HG03460 (cell line): ENCODE measurements around the gene VWA7.
"Not testable (repeated sequence)": the region's sequence is repeated elsewhere in the genome, so short reads cannot be mapped to it uniquely, and the experiment has no call there.

ENCODE experiments used
- ATAC-seq: cut with Tn5 transposase; IDR thresholded peaks from one replicate; pipeline ENCODE4 v1.9.1; 2021; ENCODE audit not compliant: unreplicated experiment

Gene VWA7

DNA sequence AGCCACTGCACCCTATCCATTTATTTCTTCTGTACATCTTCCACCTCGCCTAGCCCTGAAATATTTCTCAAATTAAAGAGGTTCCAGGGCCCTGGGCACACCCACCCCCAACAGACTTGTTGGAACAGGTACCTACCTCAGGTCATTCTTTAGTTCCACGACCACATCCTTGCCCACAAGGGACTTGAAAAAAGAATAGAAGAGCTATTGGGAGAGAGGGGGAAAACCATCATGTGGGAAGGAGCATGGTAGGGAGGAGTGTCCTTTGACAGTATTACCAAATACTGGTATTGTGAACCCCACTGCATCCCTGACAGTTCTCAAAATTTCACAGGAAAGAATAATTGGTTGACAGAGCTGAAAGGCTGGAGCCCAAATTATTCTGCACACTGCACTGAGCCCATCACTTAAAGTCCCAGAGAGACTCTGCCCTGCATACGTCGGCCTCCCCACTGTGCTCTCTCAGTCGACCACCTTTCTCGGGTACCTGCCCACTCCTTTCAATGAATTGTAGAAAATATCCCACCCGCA, 28.9 kb upstream of the VWA7 start:
- ATAC-seq: peak; percentile 15

DNA sequence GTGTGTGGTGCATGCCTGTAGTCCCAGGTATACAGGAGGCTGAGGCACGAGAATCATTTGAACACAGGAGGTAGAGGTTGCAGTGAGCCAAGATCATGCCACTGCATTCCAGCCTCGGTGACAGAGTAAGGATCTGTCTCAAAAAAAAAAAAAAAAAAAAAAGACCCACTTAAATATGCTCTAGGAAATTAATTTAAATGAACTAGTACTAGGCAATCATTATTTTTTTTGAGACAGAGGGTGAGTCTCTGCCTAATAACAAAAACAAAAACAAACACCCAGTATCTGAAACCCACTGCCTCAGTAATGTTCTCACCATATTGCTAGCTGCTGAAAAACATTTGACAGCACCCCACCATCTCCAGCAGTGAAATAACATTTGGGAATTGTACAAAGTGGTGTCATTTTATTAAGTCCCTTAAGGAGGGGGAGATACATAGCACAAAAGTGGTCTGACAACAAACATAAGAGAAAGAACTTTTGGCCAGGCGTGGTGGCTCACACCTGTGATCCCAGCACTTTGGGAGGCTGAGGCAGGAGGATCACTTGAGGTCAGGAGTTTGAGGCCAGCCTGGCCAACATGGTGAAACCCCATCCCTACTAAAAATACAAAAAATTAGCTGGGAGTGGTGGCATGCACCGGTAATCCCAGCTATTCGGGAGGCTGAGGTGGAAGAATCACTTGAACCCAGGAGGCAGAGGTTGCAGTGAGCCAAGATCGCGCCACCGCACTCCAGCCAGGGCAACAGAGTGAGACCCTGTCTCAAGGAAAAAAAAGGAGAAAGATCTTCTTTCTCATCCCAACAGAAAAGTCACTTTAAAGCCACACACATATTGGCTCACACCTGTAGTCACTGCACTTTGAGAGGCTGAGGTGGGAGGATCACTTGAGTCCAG, 24.2 kb upstream of the VWA7 start:
- not testable (repeated sequence) for ATAC-seq

DNA sequence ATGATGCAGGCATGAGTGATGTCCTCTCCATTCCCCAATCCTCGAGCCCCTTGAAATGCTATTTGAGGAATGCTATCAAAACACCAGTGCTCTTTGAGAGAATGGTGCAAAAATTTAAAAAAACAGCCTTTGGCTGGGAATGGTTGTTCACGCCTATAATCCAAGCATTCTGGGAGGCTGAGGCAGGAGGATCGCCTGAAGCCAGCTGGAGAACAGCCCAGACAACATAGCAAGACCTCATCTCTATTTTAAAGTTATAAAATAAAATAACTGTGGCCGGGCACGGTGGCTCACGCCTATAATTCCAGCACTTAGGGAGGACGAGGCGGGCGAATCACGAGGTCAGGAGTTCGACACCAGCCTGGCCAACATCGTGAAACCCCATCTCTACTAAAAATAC, 22.7 kb upstream of the VWA7 start:
- no peak for ATAC-seq

DNA sequence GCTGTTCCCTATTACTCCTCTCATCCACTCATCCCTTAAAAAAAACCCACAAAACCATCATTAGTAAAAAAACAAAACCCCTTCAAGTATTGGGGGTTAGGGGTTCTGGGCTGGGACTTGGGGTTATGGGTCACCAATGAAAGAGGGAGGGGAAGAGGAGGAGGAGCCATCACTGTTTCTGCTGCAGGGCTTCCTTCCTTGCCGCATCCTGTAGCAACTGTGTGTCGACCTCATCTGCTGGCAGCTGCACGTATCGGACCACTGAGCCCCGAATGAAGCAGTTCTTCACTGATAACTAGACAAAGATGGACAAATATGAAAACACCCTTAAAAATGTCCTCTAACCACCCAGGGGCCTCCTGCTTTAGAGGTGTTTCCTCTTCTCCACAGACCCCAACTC, 20.5 kb upstream of the VWA7 start:
- ATAC-seq: no peak

DNA sequence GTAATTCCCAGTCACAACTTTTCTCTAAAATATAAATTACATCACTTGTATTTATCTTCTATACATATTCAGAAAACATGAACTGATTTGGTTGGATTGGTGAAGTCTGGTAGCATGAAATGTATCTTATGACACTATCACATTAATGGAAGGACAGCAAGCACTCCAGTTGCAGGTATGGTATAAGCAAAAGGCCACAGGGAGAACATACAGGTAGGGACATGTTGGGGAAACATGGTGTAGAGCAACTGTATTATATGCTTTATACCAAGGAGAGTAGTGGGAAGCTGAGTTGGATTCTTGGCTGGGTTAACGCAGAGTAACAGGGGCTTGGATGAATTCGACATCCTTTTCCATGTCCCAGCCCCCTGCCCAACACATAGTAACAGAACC, 19.9 kb upstream of the VWA7 start:
- ATAC-seq: no peak

DNA sequence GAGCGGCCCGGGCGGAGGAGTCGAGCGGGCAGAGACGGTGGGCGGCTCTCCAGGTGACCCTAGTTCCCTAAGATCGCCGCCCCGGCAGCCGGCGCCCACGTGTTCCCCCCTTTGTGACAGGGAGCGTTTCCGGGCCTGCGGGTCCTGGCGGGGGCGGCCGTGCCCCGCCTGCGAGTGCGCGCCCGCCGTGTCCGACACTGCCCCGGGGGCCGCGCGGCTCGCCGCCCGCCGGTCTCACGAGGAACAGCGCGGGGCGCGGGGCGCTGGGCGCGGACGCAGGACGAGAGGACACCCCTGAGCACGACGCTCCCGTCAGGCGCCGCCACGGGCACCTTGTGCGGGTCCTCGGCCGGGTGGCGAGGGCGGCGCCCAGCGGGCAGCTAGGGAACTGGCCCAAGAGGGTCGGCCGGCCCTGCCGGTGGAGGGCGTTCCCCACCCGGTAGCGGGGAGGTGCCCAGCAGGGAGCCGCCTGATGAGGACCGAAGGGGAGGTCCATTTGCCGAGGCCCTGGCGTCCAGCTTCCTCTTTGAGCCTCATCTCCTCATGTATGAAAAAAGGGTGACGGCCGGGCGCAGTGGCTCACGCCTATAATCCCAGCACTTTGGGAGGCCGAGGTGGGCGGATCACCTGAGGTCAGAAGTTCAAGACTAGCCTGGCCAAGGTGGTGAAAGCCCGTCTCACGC, 18.6 kb upstream of the VWA7 start, which contains the start of gene VARS1:
Gene VARS1, minus strand, starts transcription at position 137 of the 683 bp plus-strand sequence. CDS start 535 bp downstream, outside the sequence.
- ATAC-seq: no peak

DNA sequence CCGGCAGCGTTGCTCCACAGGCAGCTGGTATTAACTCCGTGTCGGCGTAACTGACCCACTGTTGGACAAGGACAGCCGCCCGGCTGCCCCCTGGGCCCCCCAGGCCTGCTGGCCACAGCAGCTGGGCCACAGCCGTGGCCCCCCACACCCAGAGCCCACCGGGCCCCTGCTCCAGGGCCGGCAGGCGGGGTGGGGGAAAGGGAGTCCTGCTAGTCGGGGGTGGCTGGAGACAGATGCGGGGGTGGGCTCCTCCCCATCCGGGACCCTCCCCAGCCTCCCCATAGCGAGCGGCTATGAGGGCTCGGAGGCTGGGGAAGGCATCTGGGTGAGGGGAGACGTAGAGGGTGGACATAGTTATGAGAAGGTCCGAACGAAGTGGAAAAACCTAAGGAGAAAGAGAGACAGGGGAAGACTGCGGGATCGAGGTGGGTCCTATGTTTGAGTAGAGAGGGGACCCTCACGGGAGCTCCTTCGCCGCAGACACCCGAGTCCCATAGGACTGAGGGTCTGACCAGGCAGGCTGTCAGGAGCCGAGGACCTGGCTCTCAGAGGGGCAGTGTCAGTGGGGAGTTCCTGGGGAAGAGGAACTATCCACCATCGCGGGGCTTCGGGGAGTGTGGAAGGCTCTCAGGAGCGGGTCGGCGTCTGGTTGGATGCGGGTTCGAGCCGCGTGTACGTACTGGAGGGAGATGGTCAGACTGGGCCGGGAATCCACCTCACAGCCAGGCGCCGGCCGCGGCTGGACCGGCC, 17.9 kb upstream of the VWA7 start:
- no peak for ATAC-seq

DNA sequence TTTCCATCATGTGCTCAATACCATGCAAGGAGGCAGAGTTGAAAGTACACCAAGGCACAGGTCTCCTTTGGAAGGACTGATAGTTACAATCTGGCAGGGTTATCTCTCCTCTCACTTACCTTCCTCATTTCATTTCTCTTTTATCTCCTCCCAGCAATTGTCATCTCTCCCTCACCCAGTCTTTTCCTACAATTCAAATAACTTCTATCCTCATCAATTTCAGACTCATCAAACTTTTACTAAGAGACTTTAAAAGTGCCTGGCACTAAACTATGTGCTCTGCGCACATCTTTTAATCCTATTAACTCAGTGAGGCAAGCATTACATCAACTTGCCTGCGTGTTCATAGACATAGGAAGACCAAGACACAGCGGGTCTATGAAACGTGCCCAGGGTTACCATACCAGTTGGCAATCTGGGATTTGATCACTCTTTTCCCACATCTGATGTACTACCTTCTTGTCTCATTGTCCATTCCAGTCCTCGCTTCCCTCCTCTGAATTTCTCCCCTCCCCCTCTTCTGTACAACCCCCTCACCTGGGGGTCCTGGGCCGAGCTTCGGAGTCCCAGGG, 17.3 kb upstream of the VWA7 start:
- ATAC-seq: no peak

DNA sequence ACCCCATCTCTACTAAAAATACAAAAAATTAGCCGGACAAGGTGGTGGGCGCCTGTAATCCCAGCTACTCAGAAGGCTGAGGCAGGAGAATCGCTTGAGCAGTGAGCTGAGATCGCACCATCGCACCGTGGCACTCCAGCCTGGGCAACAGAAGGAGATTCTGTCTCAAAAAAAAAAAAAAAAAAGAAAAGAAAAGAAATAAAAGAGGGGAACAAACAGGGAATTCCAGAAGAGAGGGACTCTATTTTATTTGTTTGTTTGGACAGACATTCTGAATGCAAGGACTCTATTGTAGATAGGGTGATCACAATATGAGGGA, 16.8 kb upstream of the VWA7 start:
- ATAC-seq: not testable (repeated sequence)

DNA sequence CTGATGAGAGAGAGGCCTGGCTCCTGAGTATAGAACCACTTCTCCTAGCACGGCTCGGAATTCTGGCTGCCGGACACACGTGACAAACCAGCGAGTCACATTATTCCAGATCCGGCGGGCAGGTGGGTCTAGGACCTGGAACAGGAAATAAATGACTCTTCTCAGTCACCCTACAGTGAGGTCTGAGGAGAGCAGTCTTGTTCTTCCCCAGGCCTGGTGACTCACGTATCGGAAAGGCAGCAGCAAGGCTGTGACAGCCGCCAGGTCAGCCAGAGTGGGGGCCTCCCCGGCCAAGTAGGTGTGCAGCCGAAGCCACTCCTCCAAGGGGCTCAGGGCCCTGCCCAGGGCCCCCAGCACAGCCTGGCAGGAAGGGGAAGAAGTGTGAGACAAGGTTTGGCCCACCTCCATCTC, 15.6 kb upstream of the VWA7 start:
- no peak for ATAC-seq

DNA sequence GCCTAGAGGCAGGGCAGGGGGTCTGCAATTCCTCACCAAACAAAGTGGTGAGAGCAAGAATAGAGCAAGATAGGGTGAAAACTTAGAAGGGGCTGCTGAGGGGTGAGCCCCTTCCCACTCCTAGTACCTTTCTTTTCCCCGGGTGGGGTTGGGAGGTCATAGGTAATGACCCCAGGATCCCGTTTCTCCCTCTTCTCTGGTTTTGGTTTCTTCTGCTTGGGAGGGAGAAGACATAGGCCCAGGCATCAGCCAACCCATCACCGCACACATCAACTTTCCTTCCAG, 14.9 kb upstream of the VWA7 start:
- ATAC-seq: no peak

DNA sequence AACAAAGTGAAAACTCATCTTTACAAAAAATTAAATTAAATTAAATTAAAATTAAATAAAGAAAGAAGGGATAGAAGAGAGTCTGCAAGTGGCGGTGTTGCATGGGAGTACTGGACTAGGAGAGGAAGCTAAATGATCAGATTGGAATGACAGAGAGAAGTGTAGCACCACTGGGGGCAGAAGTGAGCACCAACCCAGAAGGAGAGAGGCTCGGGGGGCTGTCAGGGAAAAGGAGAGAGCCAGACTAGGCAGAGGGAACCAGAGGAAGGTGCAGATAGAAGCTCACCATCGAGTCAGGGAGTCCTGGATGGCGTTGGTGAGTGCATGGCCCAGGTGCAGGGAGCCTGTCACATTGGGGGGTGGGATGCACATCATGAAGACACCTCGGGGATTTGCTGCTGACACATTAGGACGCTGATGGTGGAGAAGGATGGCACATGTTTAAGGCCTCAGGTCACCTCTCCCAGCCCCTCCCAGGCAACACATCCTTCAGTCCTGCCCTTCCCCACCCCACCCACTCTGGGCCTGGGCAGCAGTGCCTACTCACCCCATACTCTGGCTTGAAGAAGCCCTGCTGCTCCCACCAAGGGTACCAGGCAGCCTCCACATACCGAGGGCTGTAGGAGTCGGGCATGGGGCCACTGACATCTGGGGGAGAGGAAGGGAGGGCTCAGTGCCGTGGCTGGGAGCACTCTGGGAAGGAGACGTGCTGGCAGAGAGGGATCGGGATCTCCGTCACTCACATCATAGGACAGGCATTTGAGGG, 14.4 kb upstream of the VWA7 start:
- no peak for ATAC-seq

DNA sequence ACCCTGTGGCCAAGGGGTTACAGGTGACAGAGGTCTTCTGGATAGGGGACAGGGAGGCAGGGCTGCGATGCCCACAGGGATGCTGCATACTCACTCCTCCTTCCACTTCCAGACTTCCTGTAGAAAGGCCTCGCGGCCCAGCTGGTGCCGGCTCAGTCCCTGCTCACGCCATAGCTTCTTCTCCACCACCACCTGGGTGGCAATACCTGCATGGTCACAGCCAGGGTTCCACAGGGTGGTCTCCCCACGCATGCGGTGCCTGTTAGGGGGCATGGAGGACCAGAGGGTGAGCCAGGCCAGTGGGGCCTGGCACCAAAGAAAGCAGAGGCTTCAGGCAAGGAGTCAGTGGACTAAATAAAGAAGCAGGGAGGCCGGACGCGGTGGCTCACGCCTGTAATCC, 8.3 kb upstream of the VWA7 start:
- ATAC-seq: no peak

DNA sequence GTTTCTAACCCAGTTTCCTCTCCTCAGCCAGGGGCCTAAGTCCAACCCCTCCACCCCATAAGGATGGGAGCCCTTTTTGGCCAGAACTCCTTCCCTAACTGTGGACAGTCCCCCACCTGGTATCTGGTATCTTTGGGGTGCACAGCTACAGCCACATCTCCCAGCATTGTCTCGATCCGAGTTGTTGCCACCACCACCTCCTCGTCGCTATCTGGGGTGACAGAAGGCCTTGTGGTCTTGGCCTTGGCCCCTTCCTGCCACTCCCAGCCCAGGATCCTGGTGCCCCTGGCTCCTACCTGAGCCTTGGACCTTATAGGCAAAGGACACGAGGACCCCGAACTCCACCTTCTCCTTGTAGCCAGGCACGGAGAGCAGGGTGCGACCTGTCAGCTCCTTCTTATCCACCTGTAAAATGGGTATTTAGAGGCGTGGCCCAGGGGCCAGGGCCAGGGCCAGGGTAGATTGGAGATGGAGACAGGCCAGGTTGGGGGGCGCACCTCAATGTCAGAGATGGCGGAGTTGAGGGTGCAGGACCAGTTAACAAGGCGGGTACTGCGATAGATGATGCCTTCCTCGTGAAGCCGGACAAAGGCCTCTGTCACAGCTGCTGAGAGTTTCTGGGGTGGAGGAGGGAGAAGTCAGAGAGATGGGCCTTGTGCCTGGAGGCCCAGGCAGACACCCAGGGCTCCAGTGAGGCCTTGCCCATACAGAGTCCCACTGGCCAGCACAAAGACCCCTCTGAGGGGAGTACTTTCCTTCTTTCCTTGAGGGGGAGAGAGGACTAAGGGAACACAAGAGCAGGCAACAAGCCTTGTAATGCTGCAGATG, 7.2 kb upstream of the VWA7 start:
- ATAC-seq: no peak

DNA sequence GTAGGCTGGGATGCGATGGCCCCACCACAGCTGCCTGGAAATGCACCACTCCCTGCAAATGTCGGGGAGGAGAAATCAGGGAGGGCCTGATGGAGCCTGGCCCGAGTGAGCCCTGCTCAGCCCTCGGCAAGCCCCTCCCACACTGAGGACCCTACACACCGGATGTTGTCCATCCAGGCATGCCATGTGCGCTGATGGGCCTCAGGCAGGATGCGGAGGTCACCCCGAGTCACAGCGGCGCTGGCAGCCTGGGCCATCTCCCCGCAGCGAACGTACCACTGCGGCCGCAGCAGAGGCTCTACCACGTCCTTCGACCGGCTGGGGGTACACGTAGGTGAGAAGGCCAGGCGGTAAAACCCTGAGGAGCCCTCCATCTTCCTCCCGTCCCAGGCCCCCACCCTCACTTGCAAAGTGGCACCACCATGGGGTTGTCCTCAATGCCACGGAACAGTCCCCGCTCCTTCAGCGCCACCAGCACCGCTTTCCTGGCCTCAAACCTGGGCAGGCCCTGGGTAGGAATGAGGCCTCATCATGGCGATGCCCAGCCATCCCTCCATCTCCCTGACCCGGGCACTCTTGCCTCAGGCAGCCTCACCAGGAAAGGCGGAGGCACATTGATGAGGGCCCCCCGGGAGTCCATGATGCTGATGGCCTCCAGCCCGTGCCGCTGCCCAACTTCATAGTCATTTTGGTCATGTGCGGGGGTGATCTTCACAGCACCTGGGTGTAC, 5.2 kb upstream of the VWA7 start:
- ATAC-seq: no peak

DNA sequence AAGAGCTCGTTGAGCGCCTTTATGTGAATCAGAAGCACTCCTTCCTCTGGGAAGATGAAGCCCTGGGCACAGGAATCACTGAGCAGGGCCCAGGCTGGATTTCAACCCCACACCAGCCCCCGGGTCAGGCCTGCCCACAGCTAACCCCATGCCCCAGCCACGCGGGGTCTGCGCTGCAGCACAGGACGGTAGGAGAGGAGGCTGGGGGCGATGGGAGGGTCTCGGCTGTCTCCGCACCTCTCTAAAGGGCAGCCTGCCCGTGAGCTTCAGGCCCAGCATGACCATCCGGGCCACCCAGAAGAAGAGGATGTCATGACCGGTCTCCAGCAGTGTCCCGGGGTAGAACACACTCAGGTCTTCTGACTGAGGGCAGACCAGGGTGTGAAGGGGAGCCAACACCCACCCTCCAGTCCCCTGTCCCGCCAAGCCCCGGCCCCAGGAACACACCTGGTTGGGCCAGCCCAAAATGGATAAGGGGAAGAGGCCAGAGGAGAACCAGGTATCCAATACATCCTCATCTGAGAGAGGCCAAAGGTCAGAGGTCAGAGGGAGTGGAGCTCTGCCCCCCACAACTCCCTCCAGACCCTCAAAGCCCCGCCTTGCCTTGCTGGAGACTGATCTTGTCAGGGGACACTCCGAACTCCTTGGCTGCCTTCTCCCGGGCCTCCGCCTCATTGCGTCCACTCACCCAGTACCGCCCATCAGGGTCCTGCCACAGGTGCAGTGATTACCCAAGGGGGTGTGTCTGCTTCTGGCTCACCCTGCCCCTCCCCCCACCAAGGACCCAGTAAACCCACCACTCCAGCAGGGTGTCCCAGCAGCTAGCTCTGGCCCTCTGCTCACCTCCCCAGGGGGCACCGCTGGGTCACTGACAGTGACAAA, 4.4 kb upstream of the VWA7 start:
- ATAC-seq: no peak

DNA sequence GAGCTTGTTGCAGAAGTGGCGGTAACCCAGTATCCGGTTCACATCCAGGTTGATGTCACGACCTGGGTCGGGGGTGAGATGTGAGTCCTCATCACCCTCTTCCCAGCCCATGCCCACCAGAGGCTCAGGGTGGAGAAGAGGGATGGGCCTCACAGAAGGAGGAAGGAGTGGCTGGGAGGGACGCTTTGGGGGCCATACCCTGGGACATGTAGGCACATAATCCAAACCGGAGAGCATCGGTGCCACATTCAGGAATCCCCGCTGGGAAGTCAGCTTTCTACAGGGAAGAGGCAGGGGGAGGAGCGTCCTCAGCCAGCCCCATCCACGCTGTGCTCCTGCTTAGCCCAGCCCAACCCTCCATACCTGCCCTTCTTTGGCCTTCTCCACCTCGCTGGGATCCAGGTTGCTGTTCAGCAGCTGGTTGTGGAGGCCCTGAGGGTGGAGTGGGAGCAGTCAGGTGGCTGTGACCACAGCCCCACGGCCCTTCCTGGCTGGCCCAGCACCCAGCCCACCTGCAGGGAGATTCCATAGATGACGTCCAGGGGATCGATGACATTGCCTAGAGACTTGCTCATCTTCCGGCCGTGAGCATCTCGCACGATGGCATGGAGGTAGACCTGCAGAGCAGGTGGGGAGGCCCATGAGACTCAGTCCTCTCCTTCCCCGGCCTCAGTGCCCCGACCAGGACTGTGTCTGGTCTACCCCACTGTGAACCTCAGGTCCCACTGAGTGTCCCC, 3.5 kb upstream of the VWA7 start:
- ATAC-seq: no peak
